K562 (cell line): ENCODE data around the gene NACAD. TPM values are rescaled to one million over a fixed set of nuclear protein-coding genes. Genes with fewer than 3 reads are reported as not detected.

Experiments used
- ATAC-seq: fragments of 200-7000 bp; cut with Tn5 transposase; 3 replicates; pipeline ENCODE4 v1.9.1; 2020; ENCODE audit warnings: moderate library complexity
- BruUV-seq: library from RNA; stranded (reverse); fragments of 400-500 nt; replicated peaks from 2 replicates; lab custom pipeline; 2021; lab: Mats Ljungman, UMichigan
- CTCF ChIA-PET: fragments of 300-600 bp; formaldehyde crosslinking; extraction: SDS; loops from one replicate; lab custom pipeline; 2021; ENCODE audit warnings: low intra/inter-chr PET ratio; lab: Yijun Ruan, JAX
- POLR2A ChIA-PET: fragments of 300-600, 350-650 bp; sonication (Branson Sonifier 250); formaldehyde crosslinking; extraction: SDS; loops from one replicate; lab custom pipeline; 2021; ENCODE audit warnings: antibody characterized with exemption, inconsistent platforms; lab: Yijun Ruan, JAX
- DNase-seq, 4 experiments: peaks; one replicate each; pipeline versions ENCODE4 v3.0.0 to v3.0.0-alpha.2; 2011 to 2018; ENCODE audit warnings: low spot score in 3 of 4, mixed read lengths in 3 of 4; ENCODE audit errors: extremely low read depth in 1 of 4
- FAIRE-seq: peaks from 2 replicates; lab custom pipeline; 2011; peaks lifted over from hg19 to GRCh38; lab: Jason Lieb, UNC
- H2AFZ ChIP-seq: 2 replicates; pipeline ENCODE4 v1.6.0; 2011; ENCODE audit warnings: low read depth, low read length, control low read depth, inconsistent platforms
- H3K27ac ChIP-seq: fragments of 200-600 bp; 3 replicates; pipeline ENCODE4 v1.8.0; 2011; ENCODE audit warnings: low read depth, mild to moderate bottlenecking, control low read depth, inconsistent platforms, low read length, moderate library complexity, mixed read lengths; ENCODE audit errors: extremely low read depth
- H3K27me3 ChIP-seq, 2 experiments: fragments of 300-600 bp in 1 of 2; 2 replicates in 1 of 2; 3 replicates in 1 of 2; pipeline versions ENCODE4 v1.6.0 to v1.8.0; 2011; ENCODE audit warnings: inconsistent platforms in 2 of 2, low read length in 2 of 2, mild to moderate bottlenecking in 1 of 2, mixed read lengths in 1 of 2, moderate library complexity in 1 of 2; ENCODE audit not compliant: control insufficient read depth in 2 of 2, insufficient read depth in 2 of 2
- H3K36me3 ChIP-seq: fragments of 300-600 bp; 3 replicates; pipeline ENCODE4 v1.8.0; 2011; ENCODE audit warnings: mild to moderate bottlenecking, low read length, inconsistent platforms; ENCODE audit not compliant: control insufficient read depth, insufficient read depth
- H3K4me1 ChIP-seq, 2 experiments: fragments of 200-600 bp in 1 of 2; replicated peaks in 1 of 2; 2 replicates in 1 of 2; 3 replicates in 1 of 2; pipeline versions ENCODE4 v1.5.1 to v1.8.0; 2011; ENCODE audit warnings: inconsistent platforms in 2 of 2, low read length in 2 of 2, mild to moderate bottlenecking in 1 of 2, mixed read lengths in 1 of 2, moderate library complexity in 1 of 2; ENCODE audit not compliant: control insufficient read depth in 2 of 2, insufficient read depth in 2 of 2
- H3K4me2 ChIP-seq: 2 replicates; pipeline ENCODE4 v1.6.1; 2011; ENCODE audit warnings: low read length, control low read depth, inconsistent platforms, mixed read lengths; ENCODE audit not compliant: insufficient read depth
- H3K4me3 ChIP-seq: fragments of 200-600 bp; sonication (generic), shearing (Covaris generic); 2 replicates; pipeline ENCODE4 v1.5.1; 2016; ENCODE audit warnings: control low read depth, inconsistent platforms
- H3K79me2 ChIP-seq: fragments of 200-600 bp; 3 replicates; pipeline ENCODE4 v1.8.0; 2011; ENCODE audit warnings: low read length, inconsistent platforms; ENCODE audit not compliant: control insufficient read depth, insufficient read depth
- H3K9ac ChIP-seq, 2 experiments: 2 replicates each; pipeline versions ENCODE4 v1.6.0 to v1.6.1; 2011; ENCODE audit warnings: low read depth in 2 of 2, low read length in 2 of 2, control low read depth in 1 of 2, inconsistent platforms in 1 of 2, mild to moderate bottlenecking in 1 of 2, mixed read lengths in 1 of 2; ENCODE audit not compliant: insufficient read depth in 1 of 2
- H3K9me1 ChIP-seq: one replicate; pipeline ENCODE4 v1.6.0; 2011; ENCODE audit warnings: inconsistent platforms, mild to moderate bottlenecking, low read length, moderate library complexity; ENCODE audit not compliant: control insufficient read depth, insufficient read depth
- H3K9me3 ChIP-seq: replicated peaks from 2 replicates; pipeline ENCODE4 v1.5.1; 2011; ENCODE audit warnings: low read depth, low read length, inconsistent platforms; ENCODE audit not compliant: control insufficient read depth, insufficient read depth
- H4K20me1 ChIP-seq: replicated peaks from 2 replicates; pipeline ENCODE4 v1.6.1; 2011; ENCODE audit warnings: low read length, inconsistent platforms, mixed read lengths; ENCODE audit not compliant: control insufficient read depth, insufficient read depth
- BACH1 ChIP-seq: fragments of 200-800 bp; sonication (Bioruptor generic); IDR thresholded peaks from 2 replicates; pipeline ENCODE4 v1.6.1; 2016; ENCODE audit warnings: missing genetic modification characterization, missing compliant biosample characterization
- ETS2 ChIP-seq: IDR thresholded peaks from 2 replicates; pipeline ENCODE4 v1.6.1; 2016; ENCODE audit warnings: borderline replicate concordance, missing genetic modification characterization, mild to moderate bottlenecking, moderate library complexity, missing compliant biosample characterization; ENCODE audit not compliant: poor library complexity, severe bottlenecking
- NR3C1 ChIP-seq: sonication (generic); formaldehyde crosslinking; IDR thresholded peaks from 2 replicates; pipeline ENCODE4 v1.8.1; 2022; ENCODE audit warnings: missing genetic modification reagents
- TEAD1 ChIP-seq, 2 experiments: fragments of 450-650 bp in 1 of 2; sonication (generic) in 1 of 2; formaldehyde crosslinking; IDR thresholded peaks; 2 replicates each; pipeline versions ENCODE4 v1.4.0 to v1.8.0; 2020 to 2022; ENCODE audit warnings: mild to moderate bottlenecking in 2 of 2, missing genetic modification reagents in 1 of 2
- WGBS: fragments of 100-300 bp; shearing (Covaris generic); methylation state at CpG from one replicate; pipeline ENCODE4 v1.1.6; 2016; ENCODE audit warnings: low coverage, mixed read lengths; ENCODE audit not compliant: insufficient coverage; ENCODE audit errors: missing lambda C conversion rate; 5-methylcytosine and 5-hydroxymethylcytosine counted together
- in situ Hi-C: fragments of 300-500 bp; cut with MboI; formaldehyde crosslinking; loops from 4 replicates; pipeline ENCODE4 v1.15.0; 2018; ENCODE audit warnings: inconsistent platforms, mixed read lengths
- intact Hi-C: fragments of 100-400 bp; cut with micrococcal nuclease; formaldehyde crosslinking; loops from 2 replicates; pipeline ENCODE4 v1.14.2; 2022
- polyA plus RNA-seq, 8 experiments: library from polyadenylated mRNA; depleted of rRNA in 4 of 8; stranded (reverse) in 5 of 8; unstranded in 3 of 8; fragments of >200 nt; fragmentation: Nextera tagmentation in 2 of 8; fragmentation: Illumina TruSeq in 1 of 8; extraction: Ambion mirVana in 2 of 8; extraction: Trizol in 1 of 8; gene quantifications; 2 replicates each; pipeline versions ENCODE4 v1.2.1 to v1.2.3, GENCODE V29; 2011 to 2014; ENCODE audit warnings: inconsistent platforms in 1 of 8, missing spikeins in 1 of 8
- total RNA-seq, 7 experiments: library from RNA; depleted of rRNA in 6 of 7; stranded (reverse); fragments of >200 nt in 6 of 7; fragmentation: Illumina TruSeq in 2 of 7; extraction: Trizol in 2 of 7; gene quantifications; 2 replicates each; pipeline versions ENCODE4 v1.2.1 to v1.2.3, GENCODE V29; 2011 to 2021; ENCODE audit warnings: low replicate concordance in 1 of 7
- TF ChIP-seq, protein P1 (sequence below): fragments of 450-650 bp; formaldehyde crosslinking; IDR thresholded peaks from 2 replicates; pipeline ENCODE4 v1.4.0; 2020; ENCODE audit warnings: mild to moderate bottlenecking, moderate library complexity

The NACAD gene
- total and polyA plus RNA-seq, 9 of the 15 experiments (the other 6 are each of a cell fraction or from before 2014, with no cell fraction given) = under 0.01 to 0.03 (median 0.02) TPM; not detected in 5

DNA sequence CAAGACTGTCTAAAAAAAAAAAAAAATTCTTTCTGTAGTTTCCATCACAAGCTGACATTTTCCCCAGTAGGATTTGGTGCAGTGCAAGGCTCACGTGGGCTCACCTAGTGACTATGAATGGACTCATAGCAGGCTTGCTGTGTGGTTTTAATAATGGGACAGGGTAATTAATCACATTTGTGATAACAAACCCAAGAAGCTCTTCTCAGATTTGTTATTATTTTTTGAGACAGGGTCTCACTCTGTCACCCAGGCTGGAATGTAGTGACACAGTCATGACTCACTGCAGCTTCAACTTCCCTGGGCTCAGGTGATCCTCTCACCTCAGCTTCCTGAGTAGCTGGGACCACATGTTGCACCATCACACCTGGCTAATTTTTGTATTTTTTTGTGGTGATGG is 40.0 kb downstream of the NACAD start:
- Histone ChIP-seq H3K4me1 (no peaks in the 10 kb centered on the region), H3K9me3 (no peaks in the 10 kb centered on the region), H3K4me3 (no peak overlapping the region), H3K79me2 (no peaks in the 10 kb centered on the region), H3K9ac (no peak overlapping the region), H2AFZ (no peak overlapping the region), H3K27me3 (no peaks in the 10 kb centered on the region), H3K4me2 (no peak overlapping the region), H3K36me3 (peaks cover 47% of the 10 kb centered on the region), H3K27ac (no peak overlapping the region), H4K20me1 (no peaks in the 10 kb centered on the region), H3K9me1 (no peaks in the 10 kb centered on the region)
- CTCF ChIA-PET = no interaction called here
- POLR2A ChIA-PET = no interaction called here
- ATAC-seq (no peak), DNase-seq (no peak), FAIRE-seq (no peak)
- intact Hi-C loops (no loop called here), in situ Hi-C loops (no loop called here)
- TF ChIP-seq TEAD1 (CRISPR knock-in tag; IDR thresholded peaks at IDR 0.05) (no peak), ETS2 (tag) (no peak), BACH1 (tag) (no peak), NR3C1 (CRISPR knock-in tag) (no peak)
- TF ChIP-seq, protein P1, sequence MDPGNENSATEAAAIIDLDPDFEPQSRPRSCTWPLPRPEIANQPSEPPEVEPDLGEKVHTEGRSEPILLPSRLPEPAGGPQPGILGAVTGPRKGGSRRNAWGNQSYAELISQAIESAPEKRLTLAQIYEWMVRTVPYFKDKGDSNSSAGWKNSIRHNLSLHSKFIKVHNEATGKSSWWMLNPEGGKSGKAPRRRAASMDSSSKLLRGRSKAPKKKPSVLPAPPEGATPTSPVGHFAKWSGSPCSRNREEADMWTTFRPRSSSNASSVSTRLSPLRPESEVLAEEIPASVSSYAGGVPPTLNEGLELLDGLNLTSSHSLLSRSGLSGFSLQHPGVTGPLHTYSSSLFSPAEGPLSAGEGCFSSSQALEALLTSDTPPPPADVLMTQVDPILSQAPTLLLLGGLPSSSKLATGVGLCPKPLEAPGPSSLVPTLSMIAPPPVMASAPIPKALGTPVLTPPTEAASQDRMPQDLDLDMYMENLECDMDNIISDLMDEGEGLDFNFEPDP = no peak
- no TSS peak for BruUV-seq
- 79% methylated on average over 1 of the region's 1 CpG for WGBS
